Measurements from ENCODE around the gene MAP3K7.

The MAP3K7 gene

GRCh38 chr6:90500458-90500857 is 86.4 kb downstream of the MAP3K7 start:
- Histone ChIP-seq H3K27ac (no peak overlapping the region), H3K9me3 (ENCODE audit: severe bottlenecking) (no peaks in the 10 kb centered on the region), H3K27me3 (ENCODE audit: insufficient read depth, low read depth, severe bottlenecking) (no peaks in the 10 kb centered on the region), H3K4me3 (ENCODE audit: low read depth, low read length) (no peak overlapping the region), H3K36me3 (no peaks in the 10 kb centered on the region)
- no peak for DNase-seq
- no peak for TF ChIP-seq CTCF (IDR thresholded peaks at IDR 0.05; ENCODE audit: low read depth, low read length)

GRCh38 chr6:90497411-90497810 is 89.5 kb downstream of the MAP3K7 start:
- Histone ChIP-seq H3K9me3 (ENCODE audit: severe bottlenecking) (no peaks in the 10 kb centered on the region), H3K36me3 (no peaks in the 10 kb centered on the region), H3K4me3 (ENCODE audit: low read depth, low read length) (no peak overlapping the region), H3K27ac (no peak overlapping the region), H3K27me3 (ENCODE audit: insufficient read depth, low read depth, severe bottlenecking) (no peaks in the 10 kb centered on the region)
- TF ChIP-seq CTCF (IDR thresholded peaks at IDR 0.05; ENCODE audit: low read depth, low read length), result peak; percentile 25; the same call in 1 of the 2 replicates
- no peak for DNase-seq

DNA sequence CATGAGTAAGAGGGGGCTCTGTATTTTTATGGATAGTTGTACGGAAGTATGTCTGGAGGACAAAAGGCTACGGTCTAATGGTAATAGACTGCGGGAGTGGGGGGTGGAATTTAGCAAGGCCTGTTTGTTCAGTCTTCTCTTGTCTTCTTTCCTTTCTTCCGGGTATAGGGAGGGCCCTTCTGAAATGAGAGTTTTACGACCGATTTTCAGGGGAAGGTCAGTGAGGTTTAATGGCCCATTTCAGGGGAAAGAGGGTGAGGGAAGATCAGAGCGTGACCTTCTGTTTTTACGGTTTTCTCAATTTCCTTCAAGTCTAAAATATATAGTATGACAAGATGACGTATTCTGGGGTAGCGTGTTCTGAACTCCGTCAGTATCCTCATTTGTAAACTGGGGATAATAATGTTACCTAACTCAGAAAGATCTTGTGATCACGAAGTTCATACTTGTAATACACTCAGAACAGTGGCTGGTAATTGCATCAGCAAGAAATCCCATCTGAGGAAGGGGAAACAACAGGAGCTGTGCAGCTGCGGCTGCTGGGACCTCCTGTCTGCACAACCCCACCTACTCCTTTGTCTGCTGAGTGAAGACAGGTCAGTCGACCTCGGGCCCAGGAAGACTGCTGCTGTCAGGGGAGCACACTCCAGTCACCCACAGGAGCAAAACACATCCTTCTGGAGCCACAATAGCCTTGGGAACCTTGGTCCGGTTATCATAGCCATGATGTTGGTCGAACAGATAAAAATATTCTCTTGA is 90.4 kb downstream of the MAP3K7 start:
- Histone ChIP-seq H3K27ac (no peak overlapping the region), H3K27me3 (ENCODE audit: insufficient read depth, low read depth, severe bottlenecking) (no peaks in the 10 kb centered on the region), H3K4me3 (ENCODE audit: low read depth, low read length) (no peak overlapping the region), H3K36me3 (no peaks in the 10 kb centered on the region), H3K9me3 (ENCODE audit: severe bottlenecking) (no peaks in the 10 kb centered on the region)
- no peak for DNase-seq
- no peak for TF ChIP-seq CTCF (IDR thresholded peaks at IDR 0.05; ENCODE audit: low read depth, low read length)

GRCh38 chr6:90495216-90495817 is 91.6 kb downstream of the MAP3K7 start:
- no peak overlapping the region for H3K27ac ChIP-seq
- no peak for DNase-seq
- TF ChIP-seq CTCF (IDR thresholded peaks at IDR 0.05; ENCODE audit: low read depth, low read length), result no peak
- H3K36me3 ChIP-seq, result no peaks in the 10 kb centered on the region
- no peak overlapping the region for H3K4me3 ChIP-seq (ENCODE audit: low read depth, low read length)
- no peaks in the 10 kb centered on the region for H3K27me3 ChIP-seq (ENCODE audit: insufficient read depth, low read depth, severe bottlenecking)
- no peaks in the 10 kb centered on the region for H3K9me3 ChIP-seq (ENCODE audit: severe bottlenecking)

DNA sequence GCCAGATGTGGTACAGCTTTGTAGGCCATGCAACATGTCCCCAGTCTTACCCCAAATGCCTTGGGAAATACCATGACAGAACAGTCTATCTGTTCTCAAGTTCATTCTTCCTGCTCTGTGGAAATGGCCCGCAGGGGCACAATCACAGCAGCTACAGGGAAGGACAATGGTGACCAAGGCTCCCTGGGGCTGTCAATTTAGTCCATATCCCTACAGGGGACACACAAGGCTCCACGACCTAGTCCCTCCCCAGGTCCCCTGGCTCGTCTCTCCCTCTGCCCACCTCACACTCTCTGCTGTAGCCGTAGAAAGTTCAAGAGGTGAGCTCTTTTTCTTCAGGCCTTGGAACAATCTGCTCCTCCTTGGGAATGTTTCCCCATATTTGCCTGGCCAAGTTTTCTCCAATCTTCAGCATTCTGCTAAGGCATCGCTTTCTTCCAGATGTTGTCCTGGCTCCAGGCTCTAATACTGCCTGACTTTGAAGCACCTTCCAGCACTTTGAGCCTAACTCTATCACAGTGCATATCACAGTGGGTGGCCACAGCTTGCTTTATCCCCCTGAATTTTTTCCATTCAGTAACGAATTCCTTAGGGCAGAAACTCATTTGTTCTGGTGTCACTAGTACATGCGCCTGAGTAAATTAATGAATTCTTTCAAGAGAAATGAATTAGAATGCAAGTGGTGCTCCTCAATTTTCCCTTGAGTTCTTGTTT is 92.6 kb downstream of the MAP3K7 start:
- no peaks in the 10 kb centered on the region for H3K9me3 ChIP-seq (ENCODE audit: severe bottlenecking)
- DNase-seq, result no peak
- H3K36me3 ChIP-seq, result no peaks in the 10 kb centered on the region
- H3K27ac ChIP-seq, result no peak overlapping the region
- no peaks in the 10 kb centered on the region for H3K27me3 ChIP-seq (ENCODE audit: insufficient read depth, low read depth, severe bottlenecking)
- no peak overlapping the region for H3K4me3 ChIP-seq (ENCODE audit: low read depth, low read length)
- no peak for TF ChIP-seq CTCF (IDR thresholded peaks at IDR 0.05; ENCODE audit: low read depth, low read length)

Data from WERI-Rb-1 (cell line).